SK-N-MC (cell line): ENCODE measurements around the gene TTC21A.
"Not testable (repeated sequence)": the region's sequence is repeated elsewhere in the genome, so short reads cannot be mapped to it uniquely, and the experiment has no call there.

Experiments used
- DNase-seq: peaks from one replicate; pipeline ENCODE4 v3.0.0-alpha.2; 2011; ENCODE audit warnings: low read depth, low spot score
- H3K27ac ChIP-seq: fragments of 200-600 bp; sonication (generic); 2 replicates; pipeline ENCODE4 v1.5.1; 2016; ENCODE audit warnings: mixed run types
- H3K36me3 ChIP-seq: fragments of 200-600 bp; sonication (generic); 2 replicates; pipeline ENCODE4 v1.6.1; 2017; ENCODE audit warnings: antibody characterized with exemption, low read length, mixed read lengths; ENCODE audit not compliant: insufficient read depth
- H3K4me3 ChIP-seq: fragments of 200-600 bp; sonication (generic); 2 replicates; pipeline ENCODE4 v1.5.1; 2016
- H3K9ac ChIP-seq: fragments of 200-600 bp; sonication (generic); 2 replicates; pipeline ENCODE4 v1.8.0; 2017; ENCODE audit warnings: mixed run types, mixed read lengths; ENCODE audit not compliant: insufficient read length
- H3K9me3 ChIP-seq: fragments of 200-600 bp; sonication (generic); 2 replicates; pipeline ENCODE4 v1.6.1; 2017; ENCODE audit warnings: low read depth, mild to moderate bottlenecking, antibody characterized with exemption, low read length, moderate library complexity, mixed read lengths
- EZH2 ChIP-seq: fragments of 200-600 bp; sonication (generic); IDR thresholded peaks from one replicate; pipeline ENCODE4 v1.6.1; 2017; ENCODE audit warnings: antibody characterized with exemption
- FOXP2 ChIP-seq: optimal IDR thresholded peaks from 2 replicates; pipeline ENCODE3; 2011; ENCODE audit warnings: mild to moderate bottlenecking, moderate library complexity; ENCODE audit not compliant: insufficient read depth; ENCODE audit errors: extremely low read length, control extremely low read depth
- POLR2AphosphoS5 ChIP-seq: IDR thresholded peaks from 2 replicates; pipeline ENCODE4 v1.6.1; 2012; ENCODE audit warnings: mild to moderate bottlenecking, low read depth, low read length, borderline replicate concordance

TTC21A gene

DNA sequence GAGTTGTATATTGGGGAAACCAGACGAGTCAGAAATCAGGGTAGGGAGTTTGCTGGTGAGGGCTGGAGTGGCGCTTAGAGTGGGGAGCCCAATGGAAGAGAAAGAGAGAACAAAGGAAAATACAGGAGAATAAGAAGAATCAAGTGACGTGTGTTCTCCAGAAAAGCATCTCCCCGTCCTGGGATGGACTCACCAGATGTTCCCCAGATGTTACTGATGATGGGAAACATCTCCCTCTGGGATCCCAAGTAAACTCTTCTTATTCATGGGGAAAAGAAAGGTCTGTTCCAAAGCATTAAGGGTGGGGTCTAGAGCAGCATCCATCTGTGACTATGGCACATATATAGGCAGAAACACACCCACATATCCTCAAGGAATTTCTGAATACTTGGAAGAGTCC, 48.9 kb downstream of the TTC21A start:
- Histone ChIP-seq H3K4me3 (no peak overlapping the region), H3K27ac (no peak overlapping the region), H3K9ac (no peak overlapping the region), H3K9me3 (no peaks in the 10 kb centered on the region), H3K36me3 (no peaks in the 10 kb centered on the region)
- TF ChIP-seq POLR2AphosphoS5, result no peak
- no peak for TF ChIP-seq FOXP2
- no peak for TF ChIP-seq EZH2
- no peak for DNase-seq

DNA sequence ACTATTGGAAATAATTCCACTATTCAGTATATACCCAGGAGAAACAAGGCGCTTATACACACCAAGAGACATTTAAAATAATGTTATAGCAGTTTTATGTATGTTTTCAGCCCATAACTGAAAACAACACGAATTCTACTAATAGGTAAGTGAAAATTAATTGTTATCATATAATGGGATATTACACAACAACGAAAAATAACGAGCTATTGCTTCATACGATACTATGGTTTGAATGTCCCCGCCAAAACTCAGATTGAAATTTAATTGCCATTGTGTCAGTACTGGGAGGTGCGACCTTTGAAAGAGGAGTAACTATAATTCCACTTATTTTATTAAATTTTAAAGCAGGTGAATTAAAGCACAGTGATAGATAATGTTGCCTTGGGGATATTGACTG, 49.9 kb downstream of the TTC21A start:
- H3K36me3 ChIP-seq, result no peaks in the 10 kb centered on the region
- no peaks in the 10 kb centered on the region for H3K9me3 ChIP-seq
- no peak overlapping the region for H3K27ac ChIP-seq
- H3K9ac ChIP-seq, result no peak overlapping the region
- TF ChIP-seq EZH2 (no peak), POLR2AphosphoS5 (no peak), FOXP2 (no peak)
- no peak for DNase-seq
- H3K4me3 ChIP-seq, result no peak overlapping the region

DNA sequence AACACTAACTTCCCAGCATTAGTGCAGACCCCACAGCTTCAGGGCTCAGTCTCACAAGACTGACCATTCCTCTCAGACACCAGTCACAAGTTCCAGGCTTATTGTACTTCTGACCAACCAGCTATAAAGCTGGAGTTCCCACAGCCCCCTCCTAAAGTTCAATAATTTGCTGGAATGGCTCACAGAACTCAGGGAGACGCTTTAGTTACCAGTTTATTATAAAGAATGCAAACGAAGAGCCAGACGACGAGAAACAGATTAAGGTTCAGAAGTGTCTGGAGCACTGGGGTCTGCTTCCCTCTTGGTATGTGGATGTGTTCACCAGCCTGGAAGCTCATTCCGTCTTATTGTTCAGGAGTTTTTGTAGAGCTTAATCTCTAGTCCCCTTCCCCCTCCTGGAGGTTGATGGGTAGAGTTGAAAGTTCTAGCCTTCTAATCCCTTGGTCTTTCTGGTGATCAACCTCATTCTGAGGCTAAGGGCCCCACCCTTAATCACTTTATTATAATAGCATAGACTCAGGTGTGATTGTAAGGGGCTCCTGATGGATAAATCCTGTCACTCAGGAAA, 50.8 kb downstream of the TTC21A start:
- Histone ChIP-seq H3K9me3 (no peaks in the 10 kb centered on the region), H3K4me3 (no peak overlapping the region), H3K27ac (no peak overlapping the region), H3K9ac (no peak overlapping the region), H3K36me3 (no peaks in the 10 kb centered on the region)
- TF ChIP-seq POLR2AphosphoS5 (no peak), EZH2 (no peak), FOXP2 (no peak)
- no peak for DNase-seq

DNA sequence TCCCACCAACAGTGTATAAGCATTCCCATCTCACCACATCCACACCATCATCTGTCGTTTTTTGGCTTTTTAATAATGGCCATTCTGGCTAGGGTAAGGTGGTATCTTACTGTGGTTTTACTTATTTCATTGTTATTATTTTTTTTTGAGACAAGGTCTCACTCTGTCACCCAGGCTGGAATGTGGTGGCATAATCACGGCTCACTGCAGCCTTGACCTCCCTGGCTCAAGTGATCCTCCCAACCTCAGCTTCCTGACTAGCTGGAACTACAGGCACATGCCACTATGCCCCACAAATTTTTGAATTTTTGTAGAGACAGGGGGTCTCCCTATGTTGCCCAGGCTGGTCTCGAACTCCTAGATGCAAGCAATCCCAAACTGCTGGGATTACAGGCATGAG, 56.9 kb downstream of the TTC21A start:
- TF ChIP-seq EZH2 (no peak), FOXP2 (no peak), POLR2AphosphoS5 (no peak)
- H3K4me3 ChIP-seq, result no peak overlapping the region
- H3K27ac ChIP-seq, result no peak overlapping the region
- H3K9ac ChIP-seq, result no peak overlapping the region
- H3K36me3 ChIP-seq, result no peaks in the 10 kb centered on the region
- H3K9me3 ChIP-seq, result no peaks in the 10 kb centered on the region
- no peak for DNase-seq

DNA sequence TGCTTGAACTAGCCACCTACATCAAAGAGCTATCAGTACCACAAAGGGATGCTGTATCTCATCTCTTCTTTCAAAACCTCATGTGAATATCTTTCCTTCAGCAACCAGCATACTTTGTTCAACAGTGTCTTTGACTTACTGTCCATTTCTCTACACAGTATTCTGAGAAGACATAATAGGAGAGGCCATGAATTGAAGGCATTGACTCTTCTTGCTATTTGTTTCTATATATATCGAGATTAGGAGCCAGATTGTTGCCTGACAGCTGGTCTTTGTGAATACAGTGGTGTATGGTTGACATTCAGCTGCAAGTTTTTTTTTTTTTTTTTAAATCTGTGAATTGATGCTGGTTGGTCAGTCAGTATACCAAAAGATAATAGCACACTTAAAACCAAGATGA, 58.0 kb downstream of the TTC21A start:
- H3K9ac ChIP-seq, result no peak overlapping the region
- H3K4me3 ChIP-seq, result no peak overlapping the region
- DNase-seq, result no peak
- H3K27ac ChIP-seq, result no peak overlapping the region
- H3K9me3 ChIP-seq, result no peaks in the 10 kb centered on the region
- H3K36me3 ChIP-seq, result no peaks in the 10 kb centered on the region
- TF ChIP-seq EZH2, result no peak

DNA sequence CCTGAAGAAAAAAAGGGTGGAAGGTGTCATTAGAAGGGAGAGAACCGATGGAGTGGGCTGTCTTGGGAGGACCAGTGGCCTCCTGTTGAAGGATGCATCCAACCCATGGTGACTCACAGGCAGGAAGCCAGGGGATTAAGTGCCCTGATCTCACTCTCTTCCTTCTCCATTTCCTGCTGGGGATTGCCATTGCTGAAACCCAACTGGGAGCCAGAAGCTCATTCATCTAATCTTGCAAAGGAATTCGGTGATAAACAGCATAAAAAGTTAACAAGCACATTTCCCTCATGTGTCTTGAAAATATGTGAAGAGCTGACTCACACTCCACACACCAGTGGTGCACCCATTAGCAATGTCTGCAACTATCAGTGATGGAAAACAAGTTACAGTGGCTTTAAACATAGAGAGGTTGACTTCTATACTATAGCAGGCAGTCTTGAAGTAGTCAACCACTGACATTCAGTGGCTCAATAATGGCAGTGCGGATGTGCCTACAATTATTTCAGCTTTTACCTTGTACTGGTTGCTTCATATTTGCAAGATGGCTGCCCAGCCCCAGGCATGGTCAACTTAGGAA, 58.7 kb downstream of the TTC21A start:
- no peak overlapping the region for H3K9ac ChIP-seq
- H3K9me3 ChIP-seq, result no peaks in the 10 kb centered on the region
- no peak overlapping the region for H3K4me3 ChIP-seq
- H3K36me3 ChIP-seq, result no peaks in the 10 kb centered on the region
- TF ChIP-seq EZH2 (no peak), FOXP2 (no peak), POLR2AphosphoS5 (no peak)
- no peak overlapping the region for H3K27ac ChIP-seq
- DNase-seq, result no peak

DNA sequence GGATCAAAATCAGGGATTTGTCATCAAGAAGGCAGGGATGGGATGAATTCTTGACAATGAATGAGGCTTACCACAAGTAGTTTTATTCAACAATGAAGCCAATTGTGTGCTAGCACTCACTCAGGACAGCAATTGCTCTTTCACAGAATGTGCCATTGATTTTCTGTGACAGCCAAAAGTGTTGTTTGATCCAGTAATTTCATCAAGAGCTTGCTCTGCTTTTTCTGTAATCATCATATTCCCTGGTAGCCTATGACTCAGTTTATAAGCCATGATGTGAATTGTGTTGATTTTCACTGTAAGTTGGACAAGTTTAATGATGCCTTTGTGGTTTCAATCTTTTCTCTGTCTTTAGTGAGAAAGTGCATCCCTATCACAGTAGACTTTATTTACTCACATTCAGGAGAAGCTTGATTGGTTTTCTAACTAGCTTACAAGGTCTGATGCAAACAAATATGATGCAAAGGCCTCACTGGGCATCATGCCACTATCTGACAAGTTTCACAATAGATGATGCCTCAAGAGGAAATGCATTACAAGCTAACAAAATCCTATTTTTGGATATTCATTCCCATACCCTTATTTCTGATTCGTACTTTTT, 59.6 kb downstream of the TTC21A start:
- DNase-seq, result no peak
- Histone ChIP-seq H3K36me3 (no peaks in the 10 kb centered on the region), H3K9ac (no peak overlapping the region), H3K4me3 (no peak overlapping the region), H3K9me3 (no peaks in the 10 kb centered on the region), H3K27ac (no peak overlapping the region)
- TF ChIP-seq POLR2AphosphoS5 (no peak), EZH2 (no peak), FOXP2 (no peak)

DNA sequence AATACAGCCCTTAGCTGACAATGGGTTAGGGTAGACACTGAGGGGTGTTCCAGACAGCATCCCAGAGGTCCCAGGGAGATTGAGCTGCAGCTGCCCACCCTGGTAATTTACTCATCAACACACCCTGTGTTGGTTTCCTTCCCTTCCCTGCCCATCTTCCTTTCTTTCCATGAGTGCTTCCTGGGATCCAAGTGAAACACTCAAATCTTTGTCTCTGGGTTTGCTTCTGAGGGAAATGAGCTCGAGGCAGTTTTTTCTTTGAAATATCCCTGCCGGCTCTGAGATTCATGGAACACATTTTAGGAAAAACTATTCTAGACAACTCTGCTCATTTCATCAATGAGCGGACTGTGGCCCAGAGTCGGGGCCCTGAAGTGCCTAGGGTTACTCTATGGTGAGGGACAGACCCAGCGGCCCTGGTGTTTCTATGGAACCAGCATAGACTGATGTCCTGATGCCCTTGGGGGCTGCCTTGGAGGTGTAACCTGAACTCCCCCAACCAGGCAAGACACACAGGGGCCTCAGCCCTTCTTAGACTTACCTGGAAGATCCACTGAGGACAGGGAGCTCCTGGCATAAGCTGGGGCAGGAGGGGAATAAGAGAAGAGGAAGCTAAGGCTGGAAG, 60.8 kb downstream of the TTC21A start:
- Histone ChIP-seq H3K9ac (no peak overlapping the region), H3K36me3 (no peaks in the 10 kb centered on the region), H3K27ac (no peak overlapping the region), H3K4me3 (no peak overlapping the region), H3K9me3 (no peaks in the 10 kb centered on the region)
- no peak for TF ChIP-seq FOXP2
- no peak for TF ChIP-seq POLR2AphosphoS5
- TF ChIP-seq EZH2, result no peak
- DNase-seq, result no peak

DNA sequence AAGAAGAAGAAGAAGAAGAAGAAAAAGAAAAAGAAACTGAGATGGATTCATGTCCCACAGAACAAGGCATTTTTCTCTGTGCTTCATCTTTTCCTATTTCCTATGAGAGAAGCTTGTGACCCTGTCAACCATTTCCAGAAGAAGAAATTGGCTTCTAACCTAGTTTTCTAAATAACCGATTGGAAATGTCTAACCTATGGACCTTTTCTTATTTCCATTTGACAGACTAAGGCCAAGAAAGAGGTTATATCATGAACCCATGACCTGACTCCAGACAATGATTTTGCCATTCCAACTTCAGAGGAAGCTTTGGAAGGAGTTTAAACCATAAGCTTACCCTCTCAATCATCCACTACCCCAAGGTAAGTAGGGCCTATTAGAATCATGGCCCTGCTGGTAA, 62.2 kb downstream of the TTC21A start:
- Histone ChIP-seq H3K4me3 (no peak overlapping the region), H3K36me3 (no peaks in the 10 kb centered on the region), H3K27ac (no peak overlapping the region), H3K9me3 (no peaks in the 10 kb centered on the region), H3K9ac (no peak overlapping the region)
- no peak for DNase-seq
- no peak for TF ChIP-seq FOXP2
- TF ChIP-seq POLR2AphosphoS5, result no peak

DNA sequence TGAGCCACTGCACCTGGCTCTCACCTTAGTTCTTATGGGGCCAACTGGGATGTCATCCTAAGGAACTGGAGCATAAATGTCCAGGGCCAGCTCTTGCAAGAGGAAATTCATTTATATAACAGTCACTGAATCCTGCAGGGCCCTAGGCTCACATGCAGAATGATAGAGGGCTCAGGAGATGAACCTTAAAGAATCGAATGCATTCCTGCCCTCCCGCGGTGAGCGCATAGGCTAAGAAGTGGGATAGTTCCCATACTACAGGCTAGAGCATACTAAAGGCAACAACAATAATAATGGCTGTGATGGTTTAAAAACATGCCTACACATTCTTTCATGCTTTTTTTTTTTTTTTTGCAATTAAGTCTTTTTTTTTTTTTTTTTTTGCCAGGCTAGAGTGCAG, 63.0 kb downstream of the TTC21A start:
- DNase-seq, result no peak
- TF ChIP-seq FOXP2 (no peak), EZH2 (no peak), POLR2AphosphoS5 (no peak)
- H3K36me3 ChIP-seq, result no peaks in the 10 kb centered on the region
- no peak overlapping the region for H3K9ac ChIP-seq
- H3K4me3 ChIP-seq, result no peak overlapping the region
- no peaks in the 10 kb centered on the region for H3K9me3 ChIP-seq
- H3K27ac ChIP-seq, result no peak overlapping the region

DNA sequence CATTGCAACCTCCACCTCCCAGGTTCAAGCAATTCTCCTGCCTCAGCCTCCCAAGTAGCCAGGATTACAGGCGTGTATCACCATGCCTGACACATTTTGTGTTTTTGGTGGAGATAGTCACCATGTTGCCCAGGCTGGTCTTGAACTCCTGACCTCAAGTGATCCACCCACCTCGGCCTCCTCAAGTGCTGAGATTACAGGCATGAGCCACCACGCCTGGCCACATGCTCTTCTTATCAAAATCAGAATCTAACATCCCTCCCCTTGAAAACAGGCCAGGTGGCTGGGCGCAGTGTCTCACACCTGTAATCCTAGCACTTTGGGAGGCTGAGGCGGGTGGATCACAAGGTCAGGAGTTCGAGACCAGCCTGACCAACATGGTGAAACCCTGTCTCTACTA, 63.4 kb downstream of the TTC21A start:
- H3K9me3 ChIP-seq, result not testable (repeated sequence)

More for the DNA sequence above, 63.4 kb downstream of the TTC21A start:
- not testable (repeated sequence) for H3K27ac ChIP-seq, H3K36me3 ChIP-seq, H3K4me3 ChIP-seq, H3K9ac ChIP-seq, DNase-seq
